Activated naive CD4-positive, alpha-beta T cell treated with anti-CD3 and anti-CD28 coated beads, Interleukin-2, amount 50 U/mL, for 72 hours (primary cell): ENCODE measurements around the gene CXorf49B. TPM values are rescaled to one million over a fixed set of nuclear protein-coding genes. Genes with fewer than 3 reads are reported as not detected.
"Not testable (repeated sequence)": the region's sequence is repeated elsewhere in the genome, so short reads cannot be mapped to it uniquely, and the experiment has no call there.

Experiments used
- ATAC-seq, 2 donors: fragments of 150-1000 bp; cut with Tn5 transposase; 2 replicates each; pipeline ENCODE4 v1.10.0; 2021; ENCODE audit warnings: mild to moderate bottlenecking in 2 of 2, moderate library complexity in 2 of 2
- DNase-seq, 2 donors: peaks; one replicate each; pipeline ENCODE4 v3.0.0; 2021 to 2022; ENCODE audit warnings: low spot score in 2 of 2
- H3K27ac Mint-ChIP-seq, 2 donors: one replicate each; pipeline ENCODE4 v1.8.0; 2022; ENCODE audit warnings: mild to moderate bottlenecking in 2 of 2, mixed read lengths in 2 of 2
- H3K36me3 Mint-ChIP-seq, 2 donors: one replicate each; pipeline ENCODE4 v1.8.0; 2022; ENCODE audit warnings: mixed read lengths in 2 of 2
- H3K9me3 Mint-ChIP-seq, 2 donors: one replicate each; pipeline ENCODE4 v1.8.0; 2022; ENCODE audit warnings: mixed read lengths in 2 of 2
- total RNA-seq, 2 donors: library from RNA; stranded (reverse); gene quantifications; one replicate each; pipeline ENCODE4 v1.2.3, GENCODE V29; 2022

The CXorf49B gene
- total RNA-seq, 2 donors from 2014 or later, result not detected

GRCh38 chrX:71806450-71806849 is 43.3 kb downstream of the CXorf49B start:
- not testable (repeated sequence) for H3K36me3 Mint-ChIP-seq, H3K9me3 Mint-ChIP-seq, DNase-seq

DNA sequence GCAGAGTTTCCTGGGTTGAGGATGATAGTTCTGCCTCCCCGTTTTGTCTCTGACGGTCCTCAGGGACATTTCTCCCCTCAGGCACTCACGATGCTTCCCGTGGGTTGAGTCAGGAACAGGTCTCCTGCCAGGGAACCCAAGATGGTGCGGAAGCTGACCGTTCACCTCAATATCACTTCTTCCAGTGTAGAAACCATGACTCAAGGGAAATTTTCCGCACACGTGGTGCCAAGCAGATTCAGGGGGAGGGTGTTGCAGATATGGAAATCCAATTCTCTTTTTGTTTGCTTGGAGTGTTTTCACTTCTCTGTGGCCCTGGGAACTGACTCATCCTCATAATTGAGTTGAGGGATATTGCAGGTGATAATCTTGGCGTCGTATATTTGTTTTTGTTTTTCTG is 46.7 kb downstream of the CXorf49B start:
- DNase-seq (no peak), ATAC-seq (no peak)
- no peak overlapping the region for H3K27ac Mint-ChIP-seq
- no peaks in the 10 kb centered on the region for H3K9me3 Mint-ChIP-seq
- no peaks in the 10 kb centered on the region for H3K36me3 Mint-ChIP-seq

More at GRCh38 chrX:71806450-71806849, 43.3 kb downstream of the CXorf49B start:
- ATAC-seq, H3K27ac Mint-ChIP-seq: not testable (repeated sequence)

DNA sequence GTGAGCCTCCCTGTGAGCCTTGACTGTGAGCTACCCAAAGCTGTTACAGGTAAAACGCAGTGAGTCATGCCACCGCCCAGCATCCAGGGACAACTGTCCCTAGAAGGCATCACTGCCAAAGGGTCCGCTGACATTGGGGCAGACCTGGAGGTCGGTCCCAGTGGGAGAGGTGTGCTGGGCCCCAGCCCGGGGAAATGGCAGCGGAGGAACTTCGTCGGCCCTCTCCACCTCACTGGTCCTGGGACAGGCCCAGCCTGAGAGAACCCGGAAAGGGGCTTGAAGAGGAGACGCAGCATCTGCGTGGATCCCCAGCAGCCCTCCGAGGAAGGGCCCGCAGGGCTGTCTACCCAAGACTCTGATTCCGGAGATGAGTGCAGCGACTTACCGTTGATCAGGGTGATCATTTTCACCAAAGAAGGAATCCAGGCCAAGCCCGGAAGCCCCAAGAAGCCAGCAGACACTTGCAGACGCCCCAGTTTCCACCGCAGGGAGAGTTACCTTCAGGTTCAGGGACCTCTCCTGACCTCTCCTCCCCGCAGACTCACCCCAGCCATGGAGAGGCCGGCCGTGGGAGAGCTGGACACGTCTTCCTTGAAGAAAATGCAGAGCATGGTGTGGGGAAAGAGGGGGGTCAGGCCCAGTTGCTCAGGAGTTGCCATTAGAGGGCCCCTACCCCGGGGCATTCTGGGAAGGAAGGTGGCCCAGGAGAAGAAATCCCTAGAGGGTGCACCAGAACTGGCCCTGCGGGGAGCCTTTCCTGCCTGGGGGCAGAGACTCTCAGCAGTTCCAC is 51.2 kb downstream of the CXorf49B start:
- no peak for ATAC-seq
- Mint-ChIP-seq H3K9me3 (no peaks in the 10 kb centered on the region), H3K36me3 (peaks cover 0 to 5% of the 10 kb centered on the region in 2 donors), H3K27ac (no peak overlapping the region)
- DNase-seq, result no peak

GRCh38 chrX:71815121-71815905 is 52.2 kb downstream of the CXorf49B start:
- no peaks in the 10 kb centered on the region for H3K9me3 Mint-ChIP-seq
- no peak for ATAC-seq
- no peak for DNase-seq
- H3K36me3 Mint-ChIP-seq, result peaks cover 0 to 5% of the 10 kb centered on the region in 2 donors
- no peak overlapping the region for H3K27ac Mint-ChIP-seq

GRCh38 chrX:71815906-71816156 is 52.7 kb downstream of the CXorf49B start:
- DNase-seq, result no peak
- Mint-ChIP-seq H3K36me3 (peaks cover 0 to 5% of the 10 kb centered on the region in 2 donors), H3K9me3 (no peaks in the 10 kb centered on the region), H3K27ac (no peak overlapping the region)
- ATAC-seq, result no peak

Other genes starting within 250 kb of the CXorf49B start
- 100 to 1,000 TPM; 362 to 427 TPM for gene OGT, start 230.2 kb upstream of the CXorf49B start, total RNA-seq
- gene GCNA, start 184.9 kb upstream of the CXorf49B start, total RNA-seq, result 1 to 10 TPM; 4.1 to 6.0 TPM
- gene CXCR3, start 144.8 kb upstream of the CXorf49B start, total RNA-seq, result 10 to 100 TPM in 1 of 2 donors, 1 to 10 TPM in 1; 6.8 to 43.0 TPM
- not detected for gene CXorf49, start 45.1 kb upstream of the CXorf49B start, total RNA-seq
- gene NHSL2, start 147.5 kb downstream of the CXorf49B start, total RNA-seq, result under 1 TPM; 0.05 to 0.19 TPM